ENCODE results near the gene ATP4A.

- TF ChIP-seq POLR2A (IDR thresholded peaks at IDR 0.05; ENCODE audit: low read depth, low read length) (no peak), POLR2AphosphoS5 (IDR thresholded peaks at IDR 0.05; ENCODE audit: low read depth, low read length) (no peak)
Measured at GRCh38 chr19:35539850-35540249, 23.6 kb downstream of the ATP4A start.

Data from GM12892 (cell line).